ENCODE measurements around the gene SHOC2.

The SHOC2 gene

GRCh38 chr10:110992006-110992800, 72.8 kb downstream of the SHOC2 start:
- no peak for DNase-seq

GRCh38 chr10:110993024-110993693, 73.8 kb downstream of the SHOC2 start:
- no peak for DNase-seq

- DNase-seq: no peak
These were observed 75.1 kb downstream of the SHOC2 start for GRCh38 chr10:110994406-110995086.

GRCh38 chr10:110995301-110995700, 75.9 kb downstream of the SHOC2 start:
- no peak for DNase-seq

- no peak for DNase-seq
These were observed 76.9 kb downstream of the SHOC2 start for GRCh38 chr10:110996256-110996655.

GRCh38 chr10:111004016-111004415, 84.6 kb downstream of the SHOC2 start:
- no peak for DNase-seq

GRCh38 chr10:111007486-111007885, 88.1 kb downstream of the SHOC2 start:
- DNase-seq: no peak

GRCh38 chr10:111015181-111015580, 95.8 kb downstream of the SHOC2 start:
- no peak for DNase-seq

GRCh38 chr10:111017098-111017497, 97.7 kb downstream of the SHOC2 start:
- DNase-seq: no peak

GRCh38 chr10:111018021-111018420, 98.6 kb downstream of the SHOC2 start:
- DNase-seq: no peak

GRCh38 chr10:111023060-111023459, 103.7 kb downstream of the SHOC2 start:
- DNase-seq: no peak

GRCh38 chr10:111030042-111030750, 110.8 kb downstream of the SHOC2 start:
- no peak for DNase-seq

- no peak for DNase-seq
These were observed 115.3 kb downstream of the SHOC2 start for GRCh38 chr10:111034598-111035310.

GRCh38 chr10:111035542-111035941, 116.1 kb downstream of the SHOC2 start:
- DNase-seq: no peak

- no peak for DNase-seq
These were observed 118.5 kb downstream of the SHOC2 start for GRCh38 chr10:111037858-111038257.

- no peak for DNase-seq
These were observed 120.1 kb downstream of the SHOC2 start for GRCh38 chr10:111039522-111039921.

GRCh38 chr10:111057006-111057405, 137.6 kb downstream of the SHOC2 start:
- DNase-seq: no peak

Measured in NCI-H1048 (cell line).